CD4-positive, alpha-beta T cell treated with Interleukin-15 for 1 hour (primary cell): ENCODE measurements around the gene COL27A1.
"Not testable (repeated sequence)": the region's sequence is repeated elsewhere in the genome, so short reads cannot be mapped to it uniquely, and the experiment has no call there.

Experiments
- DNase-seq: peaks from one replicate; pipeline ENCODE4 v3.0.0-alpha.2; 2020

The COL27A1 gene

GRCh38 chr9:114329625-114330022 lies 174.3 kb downstream of the COL27A1 start, which contains the start of gene ORM2:
ORM2 (plus strand) TSS chr9:114329869; CDS start chr9:114329905, 36 bp downstream.
- DNase-seq: not testable (repeated sequence)

- DNase-seq: no peak
These were observed 175.3 kb downstream of the COL27A1 start for GRCh38 chr9:114330636-114331035.

GRCh38 chr9:114331229-114332195 lies 176.2 kb downstream of the COL27A1 start:
- not testable (repeated sequence) for DNase-seq

GRCh38 chr9:114332474-114333040 lies 177.2 kb downstream of the COL27A1 start:
- DNase-seq: not testable (repeated sequence)

GRCh38 chr9:114333718-114334117 lies 178.4 kb downstream of the COL27A1 start:
- DNase-seq: not testable (repeated sequence)

- no peak for DNase-seq
These were observed 179.2 kb downstream of the COL27A1 start for GRCh38 chr9:114334490-114334889.

- no peak for DNase-seq
These were observed 180.4 kb downstream of the COL27A1 start for GRCh38 chr9:114335745-114336144.

GRCh38 chr9:114336157-114336556 lies 180.8 kb downstream of the COL27A1 start:
- no peak for DNase-seq

GRCh38 chr9:114336699-114337395 lies 181.5 kb downstream of the COL27A1 start:
- no peak for DNase-seq

GRCh38 chr9:114338187-114338586 lies 182.8 kb downstream of the COL27A1 start:
- DNase-seq: no peak

- peak; percentile 59 for DNase-seq
These were observed 184.0 kb downstream of the COL27A1 start for GRCh38 chr9:114339130-114339908.

GRCh38 chr9:114341152-114341830 lies 186.0 kb downstream of the COL27A1 start:
- no peak for DNase-seq

GRCh38 chr9:114341991-114342390 lies 186.7 kb downstream of the COL27A1 start:
- DNase-seq: no peak

GRCh38 chr9:114342755-114343440 lies 187.6 kb downstream of the COL27A1 start:
- DNase-seq: no peak

GRCh38 chr9:114343471-114344187 lies 188.3 kb downstream of the COL27A1 start:
- no peak for DNase-seq

GRCh38 chr9:114344188-114344566 lies 188.8 kb downstream of the COL27A1 start:
- DNase-seq: no peak

- DNase-seq: no peak
These were observed 189.4 kb downstream of the COL27A1 start for GRCh38 chr9:114344692-114345091.

GRCh38 chr9:114345493-114346065 lies 190.2 kb downstream of the COL27A1 start:
- no peak for DNase-seq

- DNase-seq: no peak
These were observed 190.8 kb downstream of the COL27A1 start for GRCh38 chr9:114346146-114346545.

GRCh38 chr9:114347675-114348074 lies 192.3 kb downstream of the COL27A1 start:
- no peak for DNase-seq
